GM18951 (cell line): ENCODE data around the gene ITGAV.

Experiments
- POLR2A ChIP-seq: IDR thresholded peaks from 4 replicates; pipeline ENCODE4 v1.6.1; 2011; ENCODE audit warnings: mild to moderate bottlenecking; ENCODE audit not compliant: insufficient read length, insufficient read depth; ENCODE audit errors: extremely low read depth
- in situ Hi-C: fragments of 300-500 bp; cut with MboI; formaldehyde crosslinking; loops from one replicate; pipeline ENCODE4 v1.12.0; 2022; ENCODE audit warnings: low sequenced_read_pairs, mixed read lengths, inconsistent platforms; ENCODE audit not compliant: unreplicated experiment

ITGAV gene

DNA sequence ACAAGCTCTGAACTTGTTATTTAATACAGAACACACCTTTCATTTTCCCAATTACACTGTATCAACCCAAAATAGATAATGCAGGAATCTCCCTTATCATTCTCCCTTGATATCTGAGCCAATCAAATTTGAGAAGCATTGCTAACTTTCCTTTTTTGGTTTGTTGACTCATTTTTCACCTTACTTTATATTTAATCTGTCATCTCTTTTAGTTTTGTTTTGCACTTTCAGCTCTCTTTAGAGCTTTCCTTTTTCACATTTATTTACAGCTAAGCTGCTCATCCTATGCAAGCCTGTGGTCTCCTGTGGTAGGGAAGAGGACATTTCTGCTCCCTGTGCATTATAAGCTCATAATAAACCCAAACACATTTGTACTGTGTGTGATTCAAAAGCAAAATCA, 50.1 kb downstream of the ITGAV start:
- in situ Hi-C loops, result loop anchor here (10.0 kb wide), 1 partner anchor 135 kb away; no protein-coding TSS in a partner anchor
- TF ChIP-seq POLR2A, result no peak

DNA sequence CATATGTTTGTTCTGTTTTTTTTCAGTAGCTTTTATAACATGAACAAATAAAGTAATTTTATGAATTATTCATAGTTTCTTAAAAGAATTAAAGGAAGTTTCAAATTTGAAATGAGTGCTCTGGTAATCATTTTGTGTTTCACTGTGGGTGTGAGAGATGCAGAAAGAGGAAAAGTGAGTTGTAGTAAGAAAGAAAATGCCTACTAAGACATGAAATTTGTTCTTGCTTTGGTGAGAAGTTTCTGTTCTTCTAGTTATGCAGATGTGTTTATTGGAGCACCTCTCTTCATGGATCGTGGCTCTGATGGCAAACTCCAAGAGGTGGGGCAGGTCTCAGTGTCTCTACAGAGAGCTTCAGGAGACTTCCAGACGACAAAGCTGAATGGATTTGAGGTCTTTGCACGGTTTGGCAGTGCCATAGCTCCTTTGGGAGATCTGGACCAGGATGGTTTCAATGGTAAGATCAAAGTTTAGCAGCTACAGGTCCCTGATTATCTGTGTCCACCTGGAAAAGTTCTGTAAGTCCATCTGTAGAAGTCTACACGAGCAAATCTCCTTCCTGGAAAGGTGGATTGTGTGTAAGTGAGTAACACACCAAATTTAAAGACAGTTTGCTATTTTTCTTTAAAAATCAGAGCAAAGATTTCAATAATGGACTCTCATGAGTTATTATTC, 51.4 kb downstream of the ITGAV start:
- TF ChIP-seq POLR2A, result no peak
- in situ Hi-C loops, result no loop called here

DNA sequence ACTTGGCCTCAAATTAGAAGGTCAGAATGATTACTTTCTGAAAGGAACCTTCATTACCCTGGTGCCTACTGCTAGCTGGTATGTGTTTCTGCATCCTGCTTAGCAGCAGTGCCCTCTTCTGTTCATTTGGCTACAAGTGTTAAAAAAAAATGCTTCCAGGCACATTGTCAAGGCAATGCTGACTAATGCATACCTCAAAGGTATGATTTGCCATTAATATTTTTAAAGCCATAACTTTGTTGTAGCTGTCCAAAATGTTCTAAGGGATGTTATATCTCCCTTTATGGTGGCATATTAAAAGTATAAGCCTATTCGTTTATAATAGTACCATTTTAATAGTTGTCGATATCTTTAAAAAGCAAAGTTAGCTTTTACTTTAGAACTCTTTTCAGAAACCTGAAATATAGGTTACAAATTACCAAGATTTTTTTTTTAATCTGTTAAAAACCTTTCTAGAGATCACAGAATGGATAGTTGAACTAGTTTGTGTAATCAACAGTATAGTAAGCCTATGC, 52.0 kb downstream of the ITGAV start:
- TF ChIP-seq POLR2A, result no peak
- in situ Hi-C loops, result no loop called here

DNA sequence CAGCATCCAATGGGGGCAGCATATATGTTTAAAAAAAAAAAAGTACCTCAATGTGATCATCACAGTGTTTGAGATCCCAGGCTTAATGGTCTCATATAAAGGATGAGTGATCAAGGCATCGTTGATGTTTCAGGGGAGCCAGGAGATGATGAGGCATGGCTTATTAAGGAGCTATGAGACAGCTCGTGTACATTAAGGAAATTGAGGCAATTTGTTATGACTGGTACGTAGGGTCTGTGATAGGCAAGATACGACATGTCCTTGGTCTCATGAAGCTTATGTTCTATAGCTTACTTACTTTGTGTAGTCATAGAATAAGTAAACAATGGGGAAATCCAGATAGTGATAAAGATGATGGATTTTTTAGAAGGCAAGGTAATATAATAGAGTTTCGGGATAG, 54.9 kb downstream of the ITGAV start:
- no peak for TF ChIP-seq POLR2A
- in situ Hi-C loops, result no loop called here

DNA sequence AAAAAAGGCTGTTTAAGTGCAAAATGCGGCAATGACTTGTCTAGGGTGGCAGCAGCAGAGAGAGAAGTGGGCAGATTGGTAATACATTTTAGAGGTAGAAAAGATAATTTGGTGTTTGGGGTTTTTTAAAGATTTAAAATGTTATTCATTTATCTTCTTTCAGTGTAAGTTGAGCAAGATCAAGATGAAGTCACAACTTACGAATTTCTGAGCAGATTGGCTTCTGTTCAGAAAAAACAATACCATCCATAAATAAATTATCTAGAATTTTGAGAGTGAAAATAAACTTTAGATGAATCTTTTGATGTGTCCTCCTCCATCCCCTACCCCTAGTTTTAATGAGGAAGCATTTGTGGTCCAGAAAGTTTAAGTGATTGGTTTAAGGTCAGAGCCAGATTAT, 56.1 kb downstream of the ITGAV start:
- TF ChIP-seq POLR2A, result no peak
- in situ Hi-C loops, result no loop called here

DNA sequence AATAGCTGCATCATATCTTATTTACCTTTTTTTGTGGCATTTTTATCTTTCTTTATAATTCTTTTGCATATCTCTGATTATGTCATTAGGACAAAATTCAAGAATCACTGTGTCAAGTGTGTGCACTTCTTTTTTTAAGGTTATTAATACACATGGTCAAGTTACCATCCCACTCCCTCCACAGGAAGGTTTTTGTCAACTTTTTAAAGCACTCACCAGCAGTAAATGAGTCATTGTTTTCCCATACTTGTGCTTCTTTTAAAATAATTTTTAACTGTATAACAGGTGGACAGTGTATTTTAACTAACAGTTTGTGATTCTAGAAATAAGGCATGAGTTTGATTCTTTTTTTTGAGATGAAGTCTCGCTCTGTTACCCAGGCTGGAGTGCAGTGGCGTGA, 58.3 kb downstream of the ITGAV start:
- in situ Hi-C loops, result no loop called here
- no peak for TF ChIP-seq POLR2A

DNA sequence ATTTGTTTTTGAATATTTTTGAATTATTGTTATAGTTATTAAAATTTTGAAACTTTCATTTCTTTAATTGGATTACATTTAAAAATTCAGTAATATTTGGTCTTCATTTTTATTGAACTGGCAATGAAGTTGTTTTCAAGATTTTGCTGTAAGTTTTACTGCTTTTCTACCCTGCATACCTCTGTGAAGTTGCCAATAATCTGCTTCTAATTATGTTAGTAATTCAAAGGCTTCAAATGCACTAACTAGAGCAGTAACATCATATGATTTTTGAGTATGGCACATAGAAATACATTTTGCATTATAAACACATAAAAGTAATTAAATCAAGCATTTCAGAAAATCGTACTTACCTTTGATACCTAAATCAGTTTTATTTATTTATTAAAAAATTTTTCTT, 63.7 kb downstream of the ITGAV start:
- in situ Hi-C loops, result no loop called here
- TF ChIP-seq POLR2A, result no peak

DNA sequence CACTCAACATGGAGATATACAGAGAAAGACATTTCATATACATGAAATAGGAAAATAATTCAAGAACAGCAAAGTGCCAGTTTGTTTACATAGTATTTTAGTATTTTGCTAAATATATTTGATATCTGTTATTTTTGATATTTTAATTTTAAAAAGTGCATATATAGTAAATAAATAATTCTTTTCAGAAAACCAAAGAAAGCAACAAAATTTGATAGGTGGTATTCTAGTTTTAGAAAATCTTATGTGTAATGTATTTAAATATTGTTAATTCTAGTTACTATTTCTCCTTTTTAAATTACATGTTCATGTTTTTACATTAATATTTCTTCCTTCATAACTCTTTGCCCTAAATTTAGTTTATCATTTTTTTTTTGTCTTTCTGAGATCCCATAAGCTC, 69.5 kb downstream of the ITGAV start:
- no peak for TF ChIP-seq POLR2A
- in situ Hi-C loops, result no loop called here

DNA sequence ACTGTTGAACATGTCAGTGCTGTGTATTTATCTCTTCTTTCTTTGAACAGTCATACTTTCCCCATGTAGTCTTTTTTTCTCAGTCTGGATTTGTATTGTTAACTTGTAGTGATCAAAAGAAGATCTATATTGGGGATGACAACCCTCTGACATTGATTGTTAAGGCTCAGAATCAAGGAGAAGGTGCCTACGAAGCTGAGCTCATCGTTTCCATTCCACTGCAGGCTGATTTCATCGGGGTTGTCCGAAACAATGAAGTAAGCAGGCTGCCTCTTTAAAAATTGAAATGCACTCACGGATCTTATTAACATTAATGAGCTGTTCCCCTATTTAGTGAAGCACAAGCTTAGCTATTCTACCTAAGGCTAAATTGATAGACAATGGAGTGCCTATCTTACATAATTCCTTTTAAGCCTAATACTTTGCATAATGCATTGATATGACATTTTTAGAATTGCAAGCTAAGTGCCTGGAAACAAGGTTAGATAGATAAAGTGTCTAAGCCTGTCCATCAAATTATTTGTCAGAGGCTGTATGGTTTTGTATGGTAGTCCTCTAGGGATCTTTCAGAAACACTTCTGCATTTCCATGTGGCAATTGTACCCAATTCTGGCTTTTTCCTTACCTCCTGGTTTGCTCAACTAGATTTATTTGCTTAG, 74.7 kb downstream of the ITGAV start:
- TF ChIP-seq POLR2A, result no peak
- in situ Hi-C loops, result no loop called here

DNA sequence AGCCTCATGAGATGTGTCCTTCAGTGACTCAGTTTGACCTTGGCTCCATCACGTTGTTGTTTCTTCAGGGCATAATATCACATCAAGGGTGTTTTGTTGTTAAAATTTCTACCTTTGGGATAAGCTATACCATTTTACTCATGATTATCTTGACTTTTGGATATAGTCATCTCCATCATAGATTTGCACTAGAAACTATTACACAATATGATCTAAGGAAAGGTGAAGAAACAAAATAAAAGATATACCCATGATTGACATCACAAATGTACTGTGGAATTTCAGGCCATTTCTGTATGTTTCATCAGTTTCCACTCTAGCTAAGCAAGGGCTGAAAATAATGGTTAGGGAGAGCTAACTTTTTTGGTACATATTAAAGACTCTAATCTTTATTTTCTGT, 79.3 kb downstream of the ITGAV start:
- in situ Hi-C loops, result no loop called here
- no peak for TF ChIP-seq POLR2A

DNA sequence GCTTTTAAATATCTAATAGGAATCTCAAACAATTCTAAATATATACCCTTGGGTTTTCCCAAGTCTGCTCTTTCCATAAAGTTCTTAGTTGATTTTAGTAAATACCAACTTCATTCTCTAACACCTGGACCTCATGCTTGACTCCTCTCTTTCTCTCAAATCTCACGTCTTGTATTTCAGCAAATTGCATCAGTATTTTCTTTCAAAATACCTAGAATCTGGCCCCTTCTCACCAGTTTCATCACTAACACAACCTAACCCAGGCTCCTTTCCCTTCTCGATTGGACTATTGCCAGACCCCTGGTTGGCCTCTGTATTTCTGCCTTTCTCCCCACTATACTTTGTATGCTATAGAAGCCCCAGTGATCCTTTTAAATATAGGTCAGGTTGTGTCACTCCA, 81.0 kb downstream of the ITGAV start:
- no peak for TF ChIP-seq POLR2A

DNA sequence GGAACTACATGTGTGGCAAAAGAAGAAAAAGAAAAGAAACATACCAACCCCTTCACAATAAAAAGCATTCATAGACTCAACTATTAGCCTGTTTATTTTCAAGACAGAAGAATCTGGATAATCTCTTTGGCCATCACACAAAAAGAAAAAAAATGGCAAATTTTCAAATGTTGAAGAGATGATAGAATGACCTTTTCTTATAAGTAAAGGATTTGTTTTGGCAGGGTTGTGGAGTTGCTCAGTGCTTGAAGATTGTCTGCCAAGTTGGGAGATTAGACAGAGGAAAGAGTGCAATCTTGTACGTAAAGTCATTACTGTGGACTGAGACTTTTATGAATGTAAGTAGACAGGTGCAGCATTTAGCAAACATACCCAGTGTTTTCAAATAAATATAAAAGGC, 85.5 kb downstream of the ITGAV start:
- in situ Hi-C loops, result no loop called here

More for the DNA sequence above, 81.0 kb downstream of the ITGAV start:
- in situ Hi-C loops, result no loop called here

DNA sequence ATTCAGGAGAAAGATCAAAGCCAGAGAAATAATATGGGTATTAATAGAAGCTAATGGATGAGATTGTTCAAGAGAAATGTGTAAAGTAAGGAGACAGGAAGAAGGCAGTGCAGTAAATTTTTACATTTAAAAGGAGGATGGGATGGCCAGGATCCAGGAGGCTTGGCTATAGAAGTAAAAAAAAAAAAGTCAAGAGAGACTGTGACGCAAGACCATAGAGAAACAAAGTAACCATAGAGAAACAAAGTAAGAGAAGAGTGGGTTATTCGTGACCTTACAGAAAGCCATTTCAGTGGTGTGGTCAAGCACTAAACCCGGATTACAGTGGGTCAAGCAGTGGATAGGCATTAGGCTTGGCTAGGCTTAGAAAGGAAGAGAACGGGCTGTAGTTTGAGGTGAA, 93.5 kb downstream of the ITGAV start:
- no peak for TF ChIP-seq POLR2A
- in situ Hi-C loops, result no loop called here

More for the DNA sequence above, 85.5 kb downstream of the ITGAV start:
- TF ChIP-seq POLR2A, result no peak

DNA sequence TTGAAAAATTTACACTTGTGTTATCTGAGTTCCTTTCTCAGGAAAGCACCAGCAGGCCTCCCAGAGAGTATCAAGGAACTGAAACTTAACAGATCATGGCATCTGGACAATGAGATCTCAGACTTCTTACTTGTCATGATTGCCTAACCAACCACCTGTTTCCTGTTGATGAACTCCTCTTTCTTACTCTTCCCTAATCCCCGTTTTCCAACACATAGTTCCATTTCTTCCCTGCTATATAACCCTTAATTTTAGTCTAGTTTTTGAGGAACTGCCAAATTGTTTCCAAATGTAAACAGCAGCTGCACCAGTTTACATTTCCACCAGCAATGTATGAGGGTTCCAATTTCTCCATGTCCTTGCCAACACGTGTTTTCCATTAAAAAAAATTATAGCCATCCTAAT, 98.0 kb downstream of the ITGAV start:
- TF ChIP-seq POLR2A, result no peak
- in situ Hi-C loops, result no loop called here

DNA sequence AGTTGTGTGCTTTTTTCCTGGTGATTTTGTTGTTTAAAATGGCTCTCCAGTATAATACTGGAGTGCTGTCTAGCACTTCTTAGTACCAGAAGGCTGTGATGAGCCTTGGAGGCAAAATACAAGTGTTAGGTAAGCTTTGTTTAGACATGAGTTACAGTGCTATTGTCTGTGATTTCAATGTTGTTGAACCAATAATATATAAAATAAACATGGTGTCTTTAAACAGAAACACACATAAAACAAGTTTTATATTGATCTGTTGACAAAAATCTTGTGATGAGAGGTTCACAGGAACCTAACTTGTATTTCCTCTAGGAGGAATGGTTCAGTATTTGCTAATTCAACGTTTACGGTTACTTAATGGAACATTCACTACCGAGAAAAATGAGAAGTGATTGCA, 99.0 kb downstream of the ITGAV start:
- TF ChIP-seq POLR2A, result no peak
- in situ Hi-C loops, result no loop called here

DNA sequence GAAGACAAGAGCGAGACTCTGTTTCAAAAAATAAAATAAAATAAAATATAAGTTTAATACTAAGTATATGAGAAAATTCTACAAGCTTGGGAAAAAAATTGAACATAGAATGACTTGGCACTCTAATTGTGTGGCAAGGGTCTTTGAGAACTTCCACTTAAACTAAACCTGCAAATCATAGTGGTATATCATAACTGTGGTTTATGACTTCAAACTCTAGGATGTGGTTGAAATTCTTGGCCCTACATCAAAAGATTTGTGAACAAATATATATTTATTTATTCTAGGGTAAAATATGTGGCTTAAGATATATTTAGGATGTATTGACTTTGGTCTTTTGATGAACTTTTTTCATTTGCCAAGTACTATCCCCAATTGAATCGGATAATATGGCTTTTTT, 100.9 kb downstream of the ITGAV start:
- in situ Hi-C loops, result no loop called here
- TF ChIP-seq POLR2A, result no peak
